Fibroblast of lung (primary cell): Measurements from ENCODE around the gene RAB44. TPM values are rescaled to one million over a fixed set of nuclear protein-coding genes. Genes with fewer than 3 reads are reported as not detected.

Experiments
- DNase-seq, 2 donors: peaks; one replicate each; pipeline versions ENCODE4 v3.0.0 to v3.0.0-alpha.2; 2010; ENCODE audit warnings: low read depth in 2 of 2
- H2AFZ ChIP-seq: 2 replicates; pipeline ENCODE4 v1.5.1; 2012; ENCODE audit warnings: low read length, control low read depth, inconsistent platforms
- H3K27ac ChIP-seq: 2 replicates; pipeline ENCODE4 v1.5.1; 2011; ENCODE audit warnings: low read length, control low read depth; ENCODE audit not compliant: insufficient read depth
- H3K27me3 ChIP-seq: 2 replicates; pipeline ENCODE4 v1.5.1; 2011; ENCODE audit warnings: mild to moderate bottlenecking, low read length; ENCODE audit not compliant: control insufficient read depth, insufficient read depth
- H3K36me3 ChIP-seq: 2 replicates; pipeline ENCODE4 v1.5.1; 2011; ENCODE audit warnings: low read length; ENCODE audit not compliant: control insufficient read depth, insufficient read depth
- H3K4me1 ChIP-seq: 2 replicates; pipeline ENCODE4 v1.5.1; 2011; ENCODE audit warnings: low read length; ENCODE audit not compliant: control insufficient read depth, insufficient read depth; ENCODE audit errors: extremely low read depth
- H3K4me2 ChIP-seq: 2 replicates; pipeline ENCODE4 v1.5.1; 2011; ENCODE audit warnings: low read length, control low read depth; ENCODE audit not compliant: insufficient read depth; ENCODE audit errors: extremely low read depth
- H3K4me3 ChIP-seq, 4 experiments: fragments of 200-600 bp in 1 of 4; sonication (generic) in 1 of 4; replicated peaks in 1 of 4; 2 replicates each; pipeline ENCODE4 v1.5.1; 2011 to 2016; ENCODE audit warnings: low read length in 4 of 4, low read depth in 3 of 4, mild to moderate bottlenecking in 3 of 4, control low read depth in 2 of 4, inconsistent platforms in 1 of 4, mixed read lengths in 1 of 4; ENCODE audit not compliant: insufficient read depth in 1 of 4; ENCODE audit errors: control extremely low read depth in 1 of 4
- H3K79me2 ChIP-seq: 2 replicates; pipeline ENCODE4 v1.5.1; 2012; ENCODE audit warnings: mild to moderate bottlenecking, low read length, inconsistent platforms; ENCODE audit not compliant: control insufficient read depth, insufficient read depth
- H3K9ac ChIP-seq: 2 replicates; pipeline ENCODE4 v1.5.1; 2011; ENCODE audit warnings: mild to moderate bottlenecking, low read length, control low read depth; ENCODE audit not compliant: insufficient read depth
- H3K9me3 ChIP-seq: 2 replicates; pipeline ENCODE4 v1.5.1; 2012; ENCODE audit warnings: low read depth, low read length; ENCODE audit not compliant: control insufficient read depth, insufficient read depth
- H4K20me1 ChIP-seq: 2 replicates; pipeline ENCODE4 v1.5.1; 2011; ENCODE audit warnings: low read length; ENCODE audit not compliant: control insufficient read depth, insufficient read depth; ENCODE audit errors: extremely low read depth
- CTCF ChIP-seq, 2 donors: IDR thresholded peaks in 1 of 2; conservative IDR thresholded peaks in 1 of 2; 1 replicate in 1 of 2; 2 replicates in 1 of 2; pipeline ENCODE4 v1.5.1; 2011 to 2012; ENCODE audit warnings: low read length in 2 of 2, control low read depth in 1 of 2, inconsistent platforms in 1 of 2, low read depth in 1 of 2, mild to moderate bottlenecking in 1 of 2
- EZH2 ChIP-seq: IDR thresholded peaks from 2 replicates; pipeline ENCODE4 v1.5.1; 2012; ENCODE audit warnings: low read length, control low read depth, mild to moderate bottlenecking; ENCODE audit errors: missing control alignments
- polyA plus RNA-seq, 2 donors: library from polyadenylated mRNA; depleted of rRNA in 1 of 2; stranded (reverse) in 1 of 2; unstranded in 1 of 2; fragments of >200 nt; gene quantifications; 2 replicates each; pipeline ENCODE4 v1.2.1, GENCODE V29; 2011 to 2012; ENCODE audit warnings: missing spikeins in 1 of 2
- total RNA-seq: library from RNA; depleted of rRNA; stranded (reverse); fragments of >200 nt; gene quantifications from 2 replicates; pipeline ENCODE4 v1.2.1, GENCODE V29; 2014

The RAB44 gene
- total and polyA plus RNA-seq, 2 donors (not counting 1 experiment from before 2014, with no cell fraction given), result under 0.01 TPM; not detected in 1

- Histone ChIP-seq H3K9ac (no peak overlapping the region), H3K4me1 (no peaks in the 10 kb centered on the region), H3K4me3 (no peak overlapping the region), H3K4me2 (no peak overlapping the region), H3K9me3 (no peaks in the 10 kb centered on the region), H3K27ac (no peak overlapping the region), H2AFZ (no peak overlapping the region), H3K36me3 (no peaks in the 10 kb centered on the region), H4K20me1 (no peaks in the 10 kb centered on the region), H3K79me2 (no peaks in the 10 kb centered on the region), H3K27me3 (peaks cover 3% of the 10 kb centered on the region)
- no peak for DNase-seq
- no peak for TF ChIP-seq EZH2
- TF ChIP-seq CTCF (conservative IDR thresholded peaks at IDR 0.05 in 1 of 2, IDR thresholded peaks at IDR 0.05 in 1 of 2; ENCODE audit: low read depth in 1 of 2, low read length in 2 of 2), result no peak
These were observed 1.7 kb downstream of the RAB44 start for GRCh38 chr6:36699348-36699747.

DNA sequence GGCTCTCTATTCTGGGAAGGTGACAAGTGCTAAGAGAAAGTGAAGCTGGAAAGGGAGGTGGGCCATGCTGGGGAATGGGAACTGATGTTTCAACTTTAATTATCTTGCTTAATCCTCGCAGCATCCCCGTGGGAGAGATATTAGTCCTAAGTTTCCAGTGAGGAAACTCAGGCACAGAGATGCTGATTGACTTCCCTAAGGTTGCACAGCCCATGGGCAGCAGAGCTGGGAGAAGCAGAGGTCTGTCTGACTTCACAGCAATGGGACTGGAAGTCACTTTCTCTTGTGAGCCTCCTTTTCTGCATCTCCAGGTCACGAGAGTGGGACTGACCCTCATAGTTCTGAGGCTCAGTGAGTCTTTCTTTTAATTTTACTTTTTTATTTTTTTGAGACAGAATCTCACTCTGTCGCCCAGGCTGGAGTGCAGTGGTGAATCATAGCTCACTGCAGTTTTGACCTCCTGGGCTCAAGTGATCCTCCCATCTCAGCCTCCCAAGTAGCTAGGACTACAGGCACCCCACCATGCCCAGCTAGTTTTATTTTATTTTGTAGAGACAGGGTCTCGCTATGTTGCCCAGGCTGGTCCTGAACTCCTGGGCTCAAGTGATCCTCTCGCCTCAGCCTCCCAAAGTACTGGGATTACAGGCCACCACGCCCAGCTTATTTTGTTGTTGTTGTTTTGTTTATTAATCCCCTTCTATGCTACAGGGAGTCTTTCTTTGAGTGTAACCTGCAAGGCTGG is 2.6 kb downstream of the RAB44 start:
- H3K4me3 ChIP-seq, result no peak overlapping the region
- no peak overlapping the region for H3K27ac ChIP-seq
- peaks cover 3% of the 10 kb centered on the region for H3K27me3 ChIP-seq
- H3K4me1 ChIP-seq, result no peaks in the 10 kb centered on the region
- no peak overlapping the region for H2AFZ ChIP-seq
- no peaks in the 10 kb centered on the region for H3K9me3 ChIP-seq
- H3K9ac ChIP-seq, result no peak overlapping the region
- H4K20me1 ChIP-seq, result no peaks in the 10 kb centered on the region
- H3K4me2 ChIP-seq, result no peak overlapping the region
- TF ChIP-seq CTCF (conservative IDR thresholded peaks at IDR 0.05 in 1 of 2, IDR thresholded peaks at IDR 0.05 in 1 of 2; ENCODE audit: low read depth in 1 of 2, low read length in 2 of 2) (no peak), EZH2 (no peak)
- DNase-seq, result no peak
- no peaks in the 10 kb centered on the region for H3K79me2 ChIP-seq
- H3K36me3 ChIP-seq, result no peaks in the 10 kb centered on the region

GRCh38 chr6:36700831-36701230 is 3.2 kb downstream of the RAB44 start:
- Histone ChIP-seq H2AFZ (no peak overlapping the region), H3K4me1 (no peaks in the 10 kb centered on the region), H3K27ac (no peak overlapping the region), H3K4me3 (no peak overlapping the region), H3K4me2 (no peak overlapping the region), H3K79me2 (no peaks in the 10 kb centered on the region), H3K36me3 (no peaks in the 10 kb centered on the region), H3K27me3 (peaks cover 3% of the 10 kb centered on the region), H3K9me3 (no peaks in the 10 kb centered on the region), H3K9ac (no peak overlapping the region), H4K20me1 (no peaks in the 10 kb centered on the region)
- no peak for DNase-seq
- no peak for TF ChIP-seq CTCF (conservative IDR thresholded peaks at IDR 0.05 in 1 of 2, IDR thresholded peaks at IDR 0.05 in 1 of 2; ENCODE audit: low read depth in 1 of 2, low read length in 2 of 2)
- TF ChIP-seq EZH2, result no peak
